PC-3 (cell line): Measurements from ENCODE around the gene C22orf42.
"Not testable (repeated sequence)": the region's sequence is repeated elsewhere in the genome, so short reads cannot be mapped to it uniquely, and the experiment has no call there.

ENCODE experiments used
- EZH2phosphoT487 ChIP-seq: fragments of 300-600 bp; sonication (generic); IDR thresholded peaks from 2 replicates; pipeline ENCODE4 v1.6.1; 2018; ENCODE audit warnings: mild to moderate bottlenecking, antibody characterized with exemption, low read length, borderline replicate concordance
- TF ChIP-seq, protein P1 (sequence below): fragments of 300-600 bp; sonication (generic); conservative IDR thresholded peaks from 2 replicates; pipeline ENCODE4 v1.5.1; 2017; ENCODE audit warnings: antibody characterized with exemption, low read depth, mild to moderate bottlenecking, low read length

DNA sequence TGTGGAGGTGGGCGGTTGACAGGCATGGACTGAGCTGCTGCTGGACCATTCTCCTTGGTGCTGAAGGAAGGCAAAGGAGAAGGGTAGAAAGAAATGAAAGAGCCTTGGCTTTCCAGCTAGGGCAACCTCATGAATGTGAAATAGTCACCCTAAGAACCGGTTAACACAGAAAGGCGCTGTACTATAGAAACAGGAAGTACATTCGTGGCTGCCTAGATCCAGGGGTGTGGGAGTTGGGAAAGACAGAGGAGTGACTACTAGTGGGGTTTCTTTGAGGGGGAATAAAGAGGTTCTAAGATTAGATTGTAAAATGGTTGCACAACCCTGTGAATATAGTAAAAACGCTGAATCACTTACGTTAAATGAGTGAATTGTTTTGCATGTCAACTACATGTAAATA lies 7.5 kb downstream of the C22orf42 start:
- TF ChIP-seq, protein P1, sequence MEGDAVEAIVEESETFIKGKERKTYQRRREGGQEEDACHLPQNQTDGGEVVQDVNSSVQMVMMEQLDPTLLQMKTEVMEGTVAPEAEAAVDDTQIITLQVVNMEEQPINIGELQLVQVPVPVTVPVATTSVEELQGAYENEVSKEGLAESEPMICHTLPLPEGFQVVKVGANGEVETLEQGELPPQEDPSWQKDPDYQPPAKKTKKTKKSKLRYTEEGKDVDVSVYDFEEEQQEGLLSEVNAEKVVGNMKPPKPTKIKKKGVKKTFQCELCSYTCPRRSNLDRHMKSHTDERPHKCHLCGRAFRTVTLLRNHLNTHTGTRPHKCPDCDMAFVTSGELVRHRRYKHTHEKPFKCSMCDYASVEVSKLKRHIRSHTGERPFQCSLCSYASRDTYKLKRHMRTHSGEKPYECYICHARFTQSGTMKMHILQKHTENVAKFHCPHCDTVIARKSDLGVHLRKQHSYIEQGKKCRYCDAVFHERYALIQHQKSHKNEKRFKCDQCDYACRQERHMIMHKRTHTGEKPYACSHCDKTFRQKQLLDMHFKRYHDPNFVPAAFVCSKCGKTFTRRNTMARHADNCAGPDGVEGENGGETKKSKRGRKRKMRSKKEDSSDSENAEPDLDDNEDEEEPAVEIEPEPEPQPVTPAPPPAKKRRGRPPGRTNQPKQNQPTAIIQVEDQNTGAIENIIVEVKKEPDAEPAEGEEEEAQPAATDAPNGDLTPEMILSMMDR: not testable (repeated sequence)
- not testable (repeated sequence) for TF ChIP-seq EZH2phosphoT487
